ENCODE results near the gene RETSAT.

GRCh38 chr2:85307527-85307897, 46.8 kb downstream of the RETSAT start:
- TF ChIP-seq CTCF (IDR thresholded peaks at IDR 0.05; ENCODE audit: low read depth, low read length, poor library complexity, severe bottlenecking) (no peak), EZH2phosphoT487 (IDR thresholded peaks at IDR 0.05; ENCODE audit: borderline replicate concordance, low read length) (no peak)
